Measurements from ENCODE around the gene ANKS1B.

The ANKS1B gene

GRCh38 chr12:99067171-99067785 is 917.5 kb downstream of the ANKS1B start:
- no peak overlapping the region for H3K27ac ChIP-seq
- CTCF ChIA-PET, result no interaction called here
- DNase-seq (ENCODE audit: low spot score), result no peak
- POLR2A ChIA-PET (ENCODE audit: low non-redundant PET), result no interaction called here
- no peak for TF ChIP-seq CTCF (conservative IDR thresholded peaks at IDR 0.05; ENCODE audit: low read depth)

GRCh38 chr12:99066726-99067125 is 918.0 kb downstream of the ANKS1B start:
- no peak overlapping the region for H3K27ac ChIP-seq
- no peak for TF ChIP-seq CTCF (conservative IDR thresholded peaks at IDR 0.05; ENCODE audit: low read depth)
- DNase-seq (ENCODE audit: low spot score), result no peak
- ChIA-PET POLR2A (ENCODE audit: low non-redundant PET) (no interaction called here), CTCF (no interaction called here)

DNA sequence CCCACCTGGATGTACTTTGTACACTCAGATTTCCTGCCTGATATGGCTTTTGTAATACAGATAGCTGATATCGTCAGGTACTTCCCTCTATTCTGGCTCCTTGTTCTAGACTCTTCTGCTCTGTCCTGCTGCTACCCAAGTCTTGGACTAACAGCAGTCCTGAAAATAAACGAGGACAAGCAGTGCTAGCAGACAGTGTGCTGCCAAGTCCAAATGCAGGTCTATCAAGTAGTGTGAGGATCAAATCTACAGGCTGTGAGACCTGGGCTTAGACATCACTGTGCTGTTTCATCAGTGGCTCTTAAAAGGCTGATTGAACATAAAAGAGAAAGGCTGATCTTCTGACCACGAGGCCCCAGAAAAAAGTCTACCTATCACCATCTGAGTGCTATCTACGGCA is 921.6 kb downstream of the ANKS1B start:
- no peak overlapping the region for H3K27ac ChIP-seq
- TF ChIP-seq CTCF (conservative IDR thresholded peaks at IDR 0.05; ENCODE audit: low read depth), result no peak
- ChIA-PET CTCF (no interaction called here), POLR2A (ENCODE audit: low non-redundant PET) (no interaction called here)
- DNase-seq (ENCODE audit: low spot score), result no peak

DNA sequence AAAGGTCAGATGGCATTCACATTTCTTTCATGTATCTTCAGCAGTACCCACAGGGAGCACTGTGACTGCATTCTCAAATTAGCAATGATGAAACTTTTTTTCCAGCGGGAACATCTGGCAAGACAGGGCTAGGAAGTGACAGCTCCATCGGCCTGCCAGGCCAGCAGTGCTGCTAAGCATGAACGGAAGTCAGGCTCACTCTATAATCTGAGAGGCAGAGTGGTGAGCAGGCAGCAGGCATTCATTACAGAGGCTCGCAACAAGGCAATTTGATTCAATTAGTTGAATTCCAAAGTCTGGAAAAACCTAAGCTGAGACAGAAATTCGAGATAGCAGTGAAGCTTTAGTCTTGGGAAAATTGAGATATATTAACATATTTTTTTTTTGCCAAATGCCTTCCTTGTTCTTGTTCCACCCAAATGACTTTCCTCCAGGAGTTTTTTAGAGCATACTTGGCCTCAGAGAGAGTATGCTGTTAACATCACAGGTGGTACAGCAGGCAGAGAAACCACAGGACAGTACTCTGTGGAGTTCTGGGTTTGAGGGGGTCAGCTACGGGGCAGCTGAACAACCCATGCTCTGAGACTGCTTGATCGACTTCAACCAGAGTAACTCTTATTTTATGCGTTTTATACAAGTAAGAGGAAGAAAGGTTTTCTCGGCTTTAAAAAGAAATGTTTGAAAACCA is 924.8 kb downstream of the ANKS1B start:
- TF ChIP-seq CTCF (conservative IDR thresholded peaks at IDR 0.05; ENCODE audit: low read depth), result no peak
- DNase-seq (ENCODE audit: low spot score), result no peak
- no peak overlapping the region for H3K27ac ChIP-seq
- POLR2A ChIA-PET (ENCODE audit: low non-redundant PET), result no interaction called here
- CTCF ChIA-PET, result interaction anchor here (1.0 to 1.2 kb wide), 2 partner anchors 16 to 61 kb away, joined by 3 to 5 read pairs; no protein-coding TSS in a partner anchor

DNA sequence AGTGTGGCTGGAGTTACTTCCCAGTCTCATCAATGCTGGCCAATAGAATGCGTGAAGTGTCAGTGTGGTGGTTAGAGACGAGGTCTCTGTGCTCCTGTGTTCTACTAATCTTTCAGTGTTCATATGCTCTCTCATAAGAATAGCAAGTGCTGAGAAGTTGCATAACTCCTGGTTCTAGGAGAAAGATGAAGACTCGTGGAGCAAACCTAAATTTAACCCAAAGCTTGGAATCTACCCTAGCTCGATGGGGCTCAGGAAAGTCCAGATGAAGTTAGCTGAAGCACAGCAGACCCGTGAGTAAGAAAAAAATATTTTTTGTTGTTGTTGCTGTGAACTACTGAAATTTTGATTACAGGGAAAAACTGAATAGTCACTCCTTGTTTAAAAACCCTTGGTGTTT is 927.1 kb downstream of the ANKS1B start:
- no peak for DNase-seq (ENCODE audit: low spot score)
- TF ChIP-seq CTCF (conservative IDR thresholded peaks at IDR 0.05; ENCODE audit: low read depth), result no peak
- no peak overlapping the region for H3K27ac ChIP-seq
- ChIA-PET CTCF (no interaction called here), POLR2A (ENCODE audit: low non-redundant PET) (no interaction called here)

DNA sequence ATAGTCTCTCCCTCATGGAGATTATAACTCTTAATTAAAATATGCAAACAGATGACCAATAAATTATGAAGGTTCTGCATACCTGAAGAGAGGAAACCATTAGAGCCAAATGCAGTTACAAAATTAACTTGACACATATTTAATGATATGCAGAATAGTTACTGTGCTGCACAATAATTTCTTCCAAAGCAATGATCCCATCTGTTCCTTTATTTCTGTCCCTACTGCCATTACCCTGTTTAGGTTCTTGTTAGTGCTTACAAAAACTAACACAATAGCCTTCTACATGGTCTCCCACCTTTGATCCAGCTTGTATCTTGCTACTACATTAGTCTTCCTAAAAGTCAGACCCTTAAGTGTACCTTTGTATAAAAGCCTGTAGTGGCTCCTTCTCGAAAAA is 928.5 kb downstream of the ANKS1B start:
- TF ChIP-seq CTCF (conservative IDR thresholded peaks at IDR 0.05; ENCODE audit: low read depth), result no peak
- POLR2A ChIA-PET (ENCODE audit: low non-redundant PET), result no interaction called here
- CTCF ChIA-PET, result interaction anchor here (0.8 kb wide), 1 partner anchor 1539 kb away, joined by 6 read pairs; no protein-coding TSS in a partner anchor
- no peak overlapping the region for H3K27ac ChIP-seq
- DNase-seq (ENCODE audit: low spot score), result no peak
